ENCODE results near the gene MDH1.
"Not testable (repeated sequence)": the region's sequence is repeated elsewhere in the genome, so short reads cannot be mapped to it uniquely, and the experiment has no call there.

MDH1 gene

DNA sequence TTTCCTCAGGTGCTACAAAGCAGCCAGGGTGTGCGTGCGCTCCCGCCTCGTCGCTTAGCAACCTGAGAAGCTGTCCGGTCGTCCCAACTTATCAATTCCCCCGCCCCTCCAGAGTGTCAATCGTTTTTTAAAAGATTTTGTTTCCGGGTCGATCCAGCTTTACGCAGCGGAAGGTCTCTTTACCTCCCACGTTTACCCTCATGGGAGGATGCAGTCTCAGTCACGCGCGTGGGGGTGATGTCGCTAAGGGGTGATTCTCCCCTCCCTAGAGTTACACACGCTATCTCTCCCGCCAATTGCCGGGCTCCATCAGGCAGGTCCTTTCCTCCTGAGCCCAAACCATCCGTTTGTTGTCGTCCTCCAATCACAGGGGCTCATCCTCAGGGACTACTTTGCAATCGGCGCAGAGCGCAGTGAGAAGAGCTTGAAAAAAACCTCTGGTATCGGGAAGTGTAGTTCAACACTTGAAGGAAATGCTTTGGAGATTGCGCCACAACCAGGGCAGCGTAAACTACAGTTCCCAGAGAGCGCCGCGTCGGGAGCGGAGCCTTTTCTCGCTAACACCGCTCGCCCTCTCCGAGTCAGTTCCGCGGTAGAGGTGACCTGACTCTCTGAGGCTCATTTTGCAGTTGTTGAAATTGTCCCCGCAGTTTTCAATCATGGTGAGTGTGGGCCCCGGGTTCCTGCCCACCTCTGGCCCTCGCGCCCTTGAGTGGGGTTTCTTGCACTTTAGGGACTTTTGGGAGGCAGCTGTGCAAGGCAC is at the start of gene MDH1, which contains the start of gene WDPCP:
Gene MDH1, plus strand, starts transcription at position 579 of the 763 bp plus-strand sequence. Its CDS starts 81 bp downstream, at position 660.
Gene WDPCP, minus strand, starts transcription at position 93 of the 763 bp plus-strand sequence. CDS start 206 bp downstream, outside the sequence.
- Histone ChIP-seq H3K4me2 (peak within 1 kb of the TSS; percentile 87 to 98 (median 91)), H3K4me1 (peaks cover 37 to 53% (median 42%) of the 10 kb centered on the region in 10 experiments), H3K4me3 (peak within 1 kb of the TSS; percentile 76 to 95 (median 90)), H3K9me3 (replicated peaks in 1 of 11) (no peaks in the 10 kb centered on the region), H3K36me3 (peaks cover 7 to 20% (median 12%) of the 10 kb centered on the region in 11 experiments; a peak in 20 of 22 replicates), H3K27me3 (no peaks in the 10 kb centered on the region), H4K20me1 (peaks cover 9 to 40% (median 19%) of the 10 kb centered on the region in 11 experiments; a peak in 16 of 22 replicates), H3K9ac (peak within 1 kb of the TSS; percentile 83 to 91 (median 86)), H3K27ac (peak within 1 kb of the TSS; percentile 69 to 89 (median 83); a peak in 21 of 22 replicates)
- TF ChIP-seq Cebpa-rat (IDR thresholded peaks at IDR 0.05): peak in 9 of 11 experiments; percentile 12 to 69 (median 40); a peak in 7 of 22 replicates

DNA sequence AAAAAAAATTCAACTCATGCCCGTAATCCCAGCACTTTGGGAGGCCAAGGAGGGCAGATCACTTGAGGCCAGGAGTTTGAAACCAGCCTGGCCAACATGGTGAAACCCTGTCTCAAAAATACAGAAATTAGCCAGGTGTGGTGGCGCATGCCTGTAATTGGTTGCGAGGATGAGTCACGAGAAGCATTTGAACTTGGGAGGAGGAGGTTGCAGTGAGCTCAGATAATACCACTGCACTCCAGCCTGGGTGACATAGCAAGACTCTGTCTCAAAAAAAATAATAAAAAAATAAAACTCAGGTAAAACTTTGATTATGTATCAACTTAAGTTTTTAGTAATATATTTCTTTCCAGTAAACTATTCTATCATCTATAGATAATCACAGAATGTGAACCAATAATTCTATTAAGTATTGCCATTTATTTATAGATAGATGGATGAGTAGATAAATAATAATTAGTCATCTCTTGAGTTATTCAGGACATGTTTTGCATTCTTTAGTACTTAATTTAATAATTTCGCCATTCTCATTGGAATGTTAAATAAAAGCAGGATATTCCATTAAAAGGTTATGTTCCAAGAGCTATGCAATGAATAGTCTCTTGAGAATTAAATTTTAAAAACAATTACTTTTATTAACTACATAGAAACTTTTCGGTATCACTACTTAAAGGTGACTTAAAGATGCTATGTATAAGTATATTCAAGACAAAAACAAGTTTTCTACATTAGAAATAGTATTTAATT is 49.2 kb upstream of the MDH1 start:
- H4K20me1 ChIP-seq: no peaks in the 10 kb centered on the region
- no peaks in the 10 kb centered on the region for H3K27me3 ChIP-seq
- no peak overlapping the region for H3K4me3 ChIP-seq
- H3K9me3 ChIP-seq (replicated peaks in 1 of 11): peaks cover 8 to 17% (median 11%) of the 10 kb centered on the region in 11 experiments; a peak in 16 of 22 replicates
- no peak overlapping the region for H3K9ac ChIP-seq
- no peak overlapping the region for H3K4me2 ChIP-seq
- no peaks in the 10 kb centered on the region for H3K36me3 ChIP-seq
- no peak overlapping the region for H3K27ac ChIP-seq
- no peak for TF ChIP-seq Cebpa-rat (IDR thresholded peaks at IDR 0.05)
- no peaks in the 10 kb centered on the region for H3K4me1 ChIP-seq

DNA sequence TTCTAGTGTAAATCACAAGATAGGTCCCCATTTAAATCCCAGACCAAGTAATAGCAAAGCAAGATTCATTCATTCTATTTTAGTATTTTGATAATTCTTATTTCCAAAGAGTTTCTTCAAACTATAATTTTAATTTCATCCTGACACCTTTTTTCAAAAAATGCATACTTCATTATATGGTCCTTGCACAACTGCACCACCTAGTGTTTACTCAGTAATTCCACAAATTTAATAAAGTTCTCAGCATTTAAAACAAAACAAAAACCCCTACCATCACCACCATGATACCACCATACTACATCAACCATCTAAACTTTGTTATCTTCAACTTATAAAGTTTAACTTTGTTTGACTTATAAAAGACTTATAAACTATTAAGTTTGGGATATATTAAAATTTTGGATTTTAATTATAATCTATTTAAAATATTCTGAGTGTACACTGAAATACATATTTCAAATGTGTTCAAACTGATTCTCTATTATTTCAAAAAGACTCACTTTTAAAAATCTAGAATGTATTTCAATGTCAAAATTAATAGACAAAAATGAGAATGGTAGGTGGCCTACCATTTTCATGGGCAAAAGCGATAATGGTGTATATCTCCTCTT is 44.6 kb upstream of the MDH1 start:
- Histone ChIP-seq H3K27me3 (no peaks in the 10 kb centered on the region), H3K4me2 (no peak overlapping the region), H3K36me3 (no peaks in the 10 kb centered on the region), H3K9ac (no peak overlapping the region), H3K27ac (no peak overlapping the region), H4K20me1 (no peaks in the 10 kb centered on the region), H3K4me1 (no peaks in the 10 kb centered on the region), H3K9me3 (replicated peaks in 1 of 11) (0 out of 22 replicates have a peak, but pooled peaks cover 0 to 5% (median 0%) of the 10 kb centered on the region in 11 experiments), H3K4me3 (no peak overlapping the region)
- no peak for TF ChIP-seq Cebpa-rat (IDR thresholded peaks at IDR 0.05)

DNA sequence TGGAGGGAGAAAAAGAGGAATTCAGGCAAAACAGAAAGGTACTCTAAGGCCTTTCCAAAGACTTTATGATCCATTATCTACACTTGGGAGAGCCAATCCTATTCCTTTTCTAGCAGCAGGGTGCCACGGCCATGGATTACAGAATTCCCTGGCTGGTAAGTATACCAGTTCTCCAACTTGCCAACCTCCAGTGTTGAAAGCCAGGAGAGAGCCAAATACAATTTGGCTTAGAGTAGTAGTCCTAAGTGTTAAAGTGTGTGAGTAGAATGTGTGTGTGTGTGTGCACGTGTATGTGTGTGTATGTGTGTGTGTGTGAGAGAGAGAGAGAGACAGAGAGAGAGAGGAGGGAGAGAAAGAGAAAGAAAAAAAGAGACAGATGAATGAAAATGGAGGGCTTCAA is 43.7 kb upstream of the MDH1 start:
- Histone ChIP-seq H3K27ac (no peak overlapping the region), H3K9ac (no peak overlapping the region), H3K4me1 (peaks cover 0 to 6% (median 2%) of the 10 kb centered on the region in 10 experiments; a peak in 5 of 20 replicates), H3K9me3 (replicated peaks in 1 of 11) (0 out of 22 replicates have a peak, but pooled peaks cover 0 to 5% (median 0%) of the 10 kb centered on the region in 11 experiments), H3K36me3 (no peaks in the 10 kb centered on the region), H3K4me3 (no peak overlapping the region), H3K4me2 (no peak overlapping the region), H4K20me1 (no peaks in the 10 kb centered on the region), H3K27me3 (no peaks in the 10 kb centered on the region)
- TF ChIP-seq Cebpa-rat (IDR thresholded peaks at IDR 0.05): no peak

DNA sequence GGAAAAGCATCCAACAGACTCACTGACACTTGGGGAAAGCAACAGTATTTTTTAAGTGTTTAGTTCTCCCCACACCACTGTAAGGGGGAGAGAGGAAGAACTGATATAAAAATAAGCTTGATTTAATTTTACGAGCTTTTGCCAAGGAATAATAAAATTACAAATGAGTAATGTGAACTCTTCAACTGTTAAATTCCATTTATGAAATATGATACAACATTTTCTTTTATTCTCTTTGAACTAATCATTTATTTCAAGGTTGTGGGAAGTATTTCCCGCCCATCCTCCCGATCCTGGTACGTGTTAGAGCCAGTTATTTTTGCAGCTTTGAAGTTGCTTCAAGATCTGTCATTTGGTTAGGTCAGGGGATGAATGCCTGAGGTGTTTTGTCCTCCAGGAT is 35.7 kb upstream of the MDH1 start:
- no peaks in the 10 kb centered on the region for H3K27me3 ChIP-seq
- TF ChIP-seq Cebpa-rat (IDR thresholded peaks at IDR 0.05): no peak
- peaks cover 0 to 12% (median 7%) of the 10 kb centered on the region in 10 experiments; a peak in 8 of 20 replicates for H3K4me1 ChIP-seq

DNA sequence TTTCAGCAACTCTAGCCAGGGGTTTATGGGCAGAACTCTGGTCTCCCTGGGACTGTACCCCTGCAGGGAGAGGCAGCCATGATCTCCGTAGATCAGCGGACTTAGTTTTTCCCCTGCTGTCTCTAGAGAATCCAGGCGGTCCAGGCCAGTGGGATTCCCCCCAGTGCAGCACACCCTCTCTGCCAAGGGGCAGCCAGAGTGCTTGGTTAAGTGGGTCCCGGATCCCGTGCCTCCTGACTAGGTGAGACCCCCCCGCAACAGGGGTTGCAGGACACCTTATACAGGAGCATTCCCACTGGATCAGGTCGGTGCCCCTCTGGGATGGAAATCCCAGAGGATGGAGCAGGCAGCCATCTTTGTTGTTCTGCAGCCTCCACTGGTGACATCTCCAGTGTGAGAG is 33.5 kb upstream of the MDH1 start:
- Histone ChIP-seq H4K20me1 (no peaks in the 10 kb centered on the region), H3K27me3 (no peaks in the 10 kb centered on the region), H3K36me3 (peaks cover 5 to 32% (median 14%) of the 10 kb centered on the region in 11 experiments; a peak in 16 of 22 replicates), H3K4me1 (peaks cover 0 to 11% (median under 1%) of the 10 kb centered on the region in 10 experiments; a peak in 7 of 20 replicates), H3K9me3 (replicated peaks in 1 of 11) (peaks cover 34 to 55% (median 47%) of the 10 kb centered on the region in 11 experiments), H3K27ac (no peak overlapping the region), H3K4me3 (no peak overlapping the region), H3K9ac (no peak overlapping the region), H3K4me2 (no peak overlapping the region)
- no peak for TF ChIP-seq Cebpa-rat (IDR thresholded peaks at IDR 0.05)

More for the DNA sequence above, 35.7 kb upstream of the MDH1 start:
- Histone ChIP-seq H3K9ac (no peak overlapping the region), H3K4me2 (no peak overlapping the region), H3K9me3 (replicated peaks in 1 of 11) (peaks cover 13 to 36% (median 25%) of the 10 kb centered on the region in 11 experiments; a peak in 20 of 22 replicates), H3K36me3 (peaks cover 5 to 23% (median 12%) of the 10 kb centered on the region in 11 experiments; a peak in 15 of 22 replicates), H4K20me1 (no peaks in the 10 kb centered on the region), H3K4me3 (no peak overlapping the region), H3K27ac (no peak overlapping the region)

DNA sequence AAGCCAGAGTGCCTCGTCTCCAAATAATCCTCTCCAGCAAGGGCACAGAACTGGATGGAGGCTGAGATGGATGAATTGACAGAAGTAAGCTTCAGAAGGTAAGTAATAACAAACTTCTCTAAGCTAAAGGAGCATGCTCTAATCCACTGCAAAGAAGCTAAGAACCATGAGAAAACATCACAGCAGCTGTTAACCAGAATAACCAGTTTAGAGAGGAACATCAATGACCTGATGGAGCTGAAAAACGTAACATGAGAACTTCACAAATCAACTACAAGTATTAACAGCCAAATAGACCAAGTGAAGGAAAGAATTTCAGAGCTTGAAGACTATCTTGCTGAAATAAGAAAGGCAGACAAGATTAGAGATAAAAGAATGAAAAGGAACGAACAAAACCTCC is 32.8 kb upstream of the MDH1 start:
- no peaks in the 10 kb centered on the region for H3K27me3 ChIP-seq
- H3K4me1 ChIP-seq: peaks cover 0 to 10% (median 0%) of the 10 kb centered on the region in 10 experiments; a peak in 4 of 20 replicates
- no peak overlapping the region for H3K4me3 ChIP-seq
- no peak overlapping the region for H3K9ac ChIP-seq
- H3K27ac ChIP-seq: no peak overlapping the region
- H3K36me3 ChIP-seq: peaks cover 7 to 32% (median 14%) of the 10 kb centered on the region in 11 experiments; a peak in 17 of 22 replicates
- H3K9me3 ChIP-seq (replicated peaks in 1 of 11): peaks cover 40 to 60% (median 53%) of the 10 kb centered on the region in 11 experiments
- no peaks in the 10 kb centered on the region for H4K20me1 ChIP-seq
- no peak overlapping the region for H3K4me2 ChIP-seq
- no peak for TF ChIP-seq Cebpa-rat (IDR thresholded peaks at IDR 0.05)

DNA sequence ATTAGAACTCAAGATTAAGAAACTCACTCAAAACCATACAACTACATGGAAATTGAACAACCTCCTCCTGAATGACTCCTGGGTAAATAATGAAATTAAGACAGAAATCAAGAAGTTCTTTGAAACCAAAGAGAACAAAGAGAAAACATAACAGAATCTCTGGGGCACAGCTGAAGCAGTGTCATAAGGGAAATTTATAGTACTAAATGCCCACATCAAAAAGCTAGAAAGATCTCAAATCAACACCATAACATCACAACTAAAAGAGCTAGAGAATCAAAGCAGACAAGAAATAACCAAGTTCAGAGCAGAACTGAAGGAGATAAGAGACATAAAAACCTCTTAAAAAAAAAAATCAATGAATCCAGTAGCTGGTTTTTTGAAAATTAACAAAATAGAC is 30.9 kb upstream of the MDH1 start:
- H3K27me3 ChIP-seq, H3K27ac ChIP-seq, H3K4me1 ChIP-seq, H4K20me1 ChIP-seq, H3K4me3 ChIP-seq, H3K9ac ChIP-seq: not testable (repeated sequence)
- peak overlapping the region in 2 of 11 experiments; percentile 3 to 28; a peak in 2 of 22 replicates for H3K4me2 ChIP-seq
- peaks cover 46 to 71% (median 59%) of the 10 kb centered on the region in 11 experiments for H3K9me3 ChIP-seq (replicated peaks in 1 of 11)
- H3K36me3 ChIP-seq: peaks cover 7 to 32% (median 14%) of the 10 kb centered on the region in 11 experiments; a peak in 18 of 22 replicates

DNA sequence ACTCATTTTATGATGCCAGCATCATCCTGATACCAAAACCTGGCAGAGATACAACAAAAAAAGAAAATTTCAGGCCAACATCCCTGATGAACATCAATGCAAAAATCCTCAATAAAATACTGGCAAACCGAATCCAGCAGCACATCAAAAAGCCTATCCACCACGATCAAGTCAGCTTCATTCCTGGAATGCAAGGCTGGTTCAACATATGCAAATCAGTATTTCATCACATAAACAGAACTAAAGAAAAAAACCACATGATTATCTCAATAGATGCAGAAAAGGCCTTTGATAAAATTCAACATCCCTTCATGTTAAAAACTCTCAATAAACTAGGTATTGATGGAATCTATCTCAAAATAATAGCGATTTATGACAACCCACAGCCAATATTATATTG is 29.8 kb upstream of the MDH1 start:
- H3K4me3 ChIP-seq, H3K27ac ChIP-seq, H3K4me1 ChIP-seq, H3K27me3 ChIP-seq, H4K20me1 ChIP-seq, H3K4me2 ChIP-seq, H3K9ac ChIP-seq: not testable (repeated sequence)
- peaks cover 7 to 38% (median 14%) of the 10 kb centered on the region in 11 experiments; a peak in 20 of 22 replicates for H3K36me3 ChIP-seq
- peaks cover 46 to 71% (median 59%) of the 10 kb centered on the region in 11 experiments for H3K9me3 ChIP-seq (replicated peaks in 1 of 11)

All from BLaER1 treated with 17β-estradiol and CSF1 and Interleukin-3, amounts not matched to agents 10 nM and 100 nM (cell line).